Melanocyte of skin (primary cell): ENCODE results near the gene EIF5AL1. TPM values are rescaled to one million over a fixed set of nuclear protein-coding genes. Genes with fewer than 3 reads are reported as not detected.

ENCODE experiments used
- small RNA-seq, 2 donors: library from RNA; depleted of rRNA; stranded (forward); fragments of <200 nt; gene quantifications; one replicate each; pipeline ENCODE3, GENCODE V24; 2012
- total RNA-seq, 2 donors: library from RNA; depleted of rRNA; stranded (reverse); fragments of >200 nt; gene quantifications; 2 replicates each; pipeline ENCODE4 v1.2.3, GENCODE V29; 2012

Gene EIF5AL1
- 1 to 10 TPM in 1 of 2 donors, under 1 TPM in 1; 1.00 to 1.0 TPM for total RNA-seq

DNA sequence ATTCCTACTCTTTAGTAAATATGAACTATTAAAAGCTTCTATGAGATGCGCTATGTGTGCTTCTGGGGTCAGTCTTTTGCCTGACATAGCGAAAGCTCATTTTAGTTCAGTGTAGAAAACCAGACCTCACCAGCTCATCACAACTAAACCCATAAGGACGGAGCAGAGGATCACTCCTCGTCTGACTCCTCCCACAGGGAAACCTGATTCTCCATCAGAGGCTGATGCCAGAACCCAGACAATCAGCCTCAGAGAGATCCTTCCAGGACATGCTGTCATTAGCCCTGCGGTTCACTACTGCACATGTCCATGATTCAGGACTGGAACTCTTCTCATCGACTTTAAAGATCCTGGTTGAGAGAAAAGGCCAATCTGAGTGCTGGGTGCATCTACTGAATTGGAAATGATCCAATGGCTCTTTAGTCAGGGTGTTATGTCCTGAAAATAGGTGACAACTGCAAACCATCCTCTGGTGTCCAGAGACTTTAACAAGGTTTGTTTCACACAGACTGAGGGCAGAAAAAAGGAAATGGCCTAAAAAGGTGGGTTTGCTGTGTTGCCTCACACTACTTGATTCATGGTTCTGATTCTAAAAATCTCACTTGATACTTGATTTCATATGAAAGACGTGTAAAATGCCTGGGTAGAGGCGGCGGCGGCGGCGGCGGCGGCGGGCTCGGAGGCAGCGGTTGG is at the start of gene EIF5AL1:
EIF5AL1 (plus strand) TSS at position 643 of the 693 bp plus-strand sequence. CDS start 117 bp downstream, outside the sequence.

DNA sequence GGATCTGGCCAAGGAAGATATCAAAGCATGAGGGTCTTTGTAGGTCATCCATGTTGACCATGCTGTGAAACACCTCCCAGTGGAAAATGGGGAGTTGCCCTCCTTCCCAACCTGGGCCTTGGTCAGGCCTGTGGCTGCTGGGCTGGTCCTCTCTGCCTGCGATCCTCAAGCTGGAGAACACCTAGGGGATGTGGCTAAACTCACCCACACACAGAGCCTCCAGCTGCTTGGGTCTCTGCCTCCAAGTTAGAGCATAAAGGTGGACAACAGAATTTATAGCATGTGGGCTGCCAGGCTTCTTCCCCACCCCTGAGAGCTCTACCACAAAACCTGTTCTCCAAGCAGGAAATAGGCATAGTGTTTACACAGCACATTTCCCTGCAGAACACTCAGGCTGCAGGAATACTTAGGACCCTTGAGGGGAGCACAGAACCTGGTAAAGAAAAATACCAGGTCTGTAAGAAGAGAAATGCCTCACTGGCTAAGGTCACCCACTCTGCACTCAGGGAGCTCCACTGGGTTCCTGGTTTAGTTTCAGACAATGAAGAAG is 47.9 kb downstream of the EIF5AL1 start, which contains the start of gene SFTPA2:
SFTPA2 (minus strand) TSS at position 248 of the 550 bp plus-strand sequence. CDS start 924 bp downstream, outside the sequence.

Small RNAs within 50 kb of the gene (small RNA-seq; reads per million reads assigned to genes)
- gene BX248123.2, result 0 reads per million in 2 donors
- 0 reads per million in 2 donors for gene RPS12P18

Other genes starting within 250 kb of the EIF5AL1 start
- gene PPIF, start 165.1 kb upstream of the EIF5AL1 start, total RNA-seq, result 100 to 1,000 TPM in 1 of 2 donors, 10 to 100 TPM in 1; 61.6 to 122 TPM
- gene ZCCHC24, start 66.9 kb upstream of the EIF5AL1 start, total RNA-seq, result 10 to 100 TPM; 27.0 to 28.2 TPM
- not detected for gene SFTPA2, start 47.9 kb downstream of the EIF5AL1 start, total RNA-seq
- gene SFTPA1, start 98.4 kb downstream of the EIF5AL1 start, total RNA-seq, result not detected
- gene NUTM2B, start 190.7 kb downstream of the EIF5AL1 start, total RNA-seq, result 1 to 10 TPM in 1 of 2 donors, under 1 TPM in 1; 0.33 to 1.0 TPM